Activated CD4-positive, alpha-beta memory T cell treated with anti-CD3 and anti-CD28 coated beads for 36 hours (primary cell): ENCODE measurements around the gene BCL2L15. TPM values are rescaled to one million over a fixed set of nuclear protein-coding genes. Genes with fewer than 3 reads are reported as not detected.

ENCODE experiments used
- CTCF ChIA-PET: fragments of 350-600 bp; sonication (Branson Sonifier 250); formaldehyde crosslinking; loops from one replicate; lab custom pipeline; 2021; ENCODE audit warnings: antibody characterized with exemption, inconsistent platforms; lab: Charles Lee
- POLR2A ChIA-PET: fragments of 350-600 bp; sonication (Branson Sonifier 250); formaldehyde crosslinking; loops from one replicate; lab custom pipeline; 2021; ENCODE audit warnings: antibody characterized with exemption; lab: Charles Lee
- DNase-seq: peaks from one replicate; pipeline ENCODE4 v3.0.0-alpha.2; 2020
- H3K27ac Mint-ChIP-seq: one replicate; pipeline ENCODE4 v1.8.0; 2021; ENCODE audit warnings: mixed read lengths
- H3K27me3 Mint-ChIP-seq: one replicate; pipeline ENCODE4 v1.8.0; 2021; ENCODE audit warnings: mixed read lengths
- H3K36me3 Mint-ChIP-seq: one replicate; pipeline ENCODE4 v1.8.0; 2021; ENCODE audit warnings: mixed read lengths
- H3K4me1 Mint-ChIP-seq: one replicate; pipeline ENCODE4 v1.8.0; 2021; ENCODE audit warnings: low read depth, mixed read lengths
- H3K4me3 Mint-ChIP-seq: one replicate; pipeline ENCODE4 v1.8.0; 2021; ENCODE audit warnings: mild to moderate bottlenecking, mixed read lengths
- H3K9me3 Mint-ChIP-seq: one replicate; pipeline ENCODE4 v1.8.0; 2021; ENCODE audit warnings: mixed read lengths
- intact Hi-C: fragments of 100-400 bp; cut with micrococcal nuclease; formaldehyde crosslinking; loops from one replicate; pipeline ENCODE4 v1.15.1; 2023
- total RNA-seq, 2 experiments: library from RNA; stranded (reverse); gene quantifications; one replicate each; pipeline ENCODE4 v1.2.3, GENCODE V29; 2021

Gene BCL2L15
- total RNA-seq = under 1 TPM; 0.22 to 0.93 TPM

- intact Hi-C loops = no loop called here
- H3K9me3 Mint-ChIP-seq = no peaks in the 10 kb centered on the region
- no peak within 1 kb of the TSS for H3K4me3 Mint-ChIP-seq
- no peak within 1 kb of the TSS for H3K27ac Mint-ChIP-seq
- peaks cover 21% of the 10 kb centered on the region for H3K4me1 Mint-ChIP-seq
- H3K27me3 Mint-ChIP-seq = no peaks in the 10 kb centered on the region
- no peak for DNase-seq
- H3K36me3 Mint-ChIP-seq = peaks cover 3% of the 10 kb centered on the region
- CTCF ChIA-PET = interaction anchor here (1.3 kb wide), 1 partner anchor 17 kb away, joined by 6 read pairs; the partner anchor contains the start of genes AP4B1 and DCLRE1B
- POLR2A ChIA-PET = no interaction called here
Measured at GRCh38 chr1:113887402-113888175, at the start of gene BCL2L15. Gene BCL2L15, minus strand, starts transcription at chr1:113887581. Its CDS starts 206 bp downstream, at chr1:113887375.

GRCh38 chr1:113937146-113937545 is 49.8 kb upstream of the BCL2L15 start:
- no peak for DNase-seq
- peaks cover 39% of the 10 kb centered on the region for H3K36me3 Mint-ChIP-seq
- ChIA-PET POLR2A (no interaction called here), CTCF (interaction anchor here (1.0 kb wide), 1 partner anchor 9 kb away, joined by 3 read pairs; no protein-coding TSS in a partner anchor)
- H3K4me3 Mint-ChIP-seq = no peak overlapping the region
- no peaks in the 10 kb centered on the region for H3K9me3 Mint-ChIP-seq
- peaks cover 89% of the 10 kb centered on the region for H3K4me1 Mint-ChIP-seq
- H3K27me3 Mint-ChIP-seq = no peaks in the 10 kb centered on the region
- peak overlapping the region; percentile 11 for H3K27ac Mint-ChIP-seq
- intact Hi-C loops = loop anchor here (10.0 kb wide), 3 partner anchors 182 to 818 kb away; partner anchors contain the start of genes CSDE1, MAGI3 and PHTF1

DNA sequence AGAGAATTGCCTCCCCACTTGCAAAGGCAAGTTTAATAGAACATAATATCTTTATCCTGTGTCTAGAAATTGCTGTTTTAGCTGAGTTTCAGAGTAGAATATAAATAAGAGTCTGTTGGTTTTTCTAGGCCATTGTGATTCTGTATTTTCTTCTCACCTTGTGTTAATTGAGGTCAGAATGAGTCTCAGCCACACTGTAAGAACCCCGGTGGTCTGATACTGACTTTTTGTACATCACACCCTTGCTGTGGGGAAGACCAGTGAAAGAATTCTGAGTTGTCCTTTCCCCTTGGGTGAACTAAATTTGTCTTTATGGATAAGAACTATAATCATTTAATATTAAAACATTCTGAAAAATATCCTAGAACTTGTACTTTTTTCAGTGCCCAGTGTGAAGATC is 48.6 kb upstream of the BCL2L15 start:
- ChIA-PET POLR2A (no interaction called here), CTCF (interaction anchor here (0.9 kb wide), 1 partner anchor 28 kb away, joined by 3 read pairs; no protein-coding TSS in a partner anchor)
- H3K4me1 Mint-ChIP-seq = peaks cover 93% of the 10 kb centered on the region
- no peak for DNase-seq
- intact Hi-C loops = loop anchor here (10.0 kb wide), 3 partner anchors 181 to 819 kb away; partner anchors contain the start of genes CSDE1, MAGI3 and PHTF1
- H3K36me3 Mint-ChIP-seq = peaks cover 32% of the 10 kb centered on the region
- H3K9me3 Mint-ChIP-seq = no peaks in the 10 kb centered on the region
- peak overlapping the region; percentile 38 for H3K27ac Mint-ChIP-seq
- H3K4me3 Mint-ChIP-seq = no peak overlapping the region
- no peaks in the 10 kb centered on the region for H3K27me3 Mint-ChIP-seq

- no peaks in the 10 kb centered on the region for H3K27me3 Mint-ChIP-seq
- DNase-seq = no peak
- ChIA-PET POLR2A (no interaction called here), CTCF (interaction anchor here (0.9 to 1.0 kb wide), 2 partner anchors 29 to 100 kb away, joined by 3 read pairs; no protein-coding TSS in a partner anchor)
- peaks cover 24% of the 10 kb centered on the region for H3K36me3 Mint-ChIP-seq
- H3K27ac Mint-ChIP-seq = peak overlapping the region; percentile 65
- H3K4me1 Mint-ChIP-seq = peaks cover 88% of the 10 kb centered on the region
- intact Hi-C loops = loop anchor here (10.0 kb wide), 3 partner anchors 180 to 820 kb away; partner anchors contain the start of genes CSDE1, MAGI3 and PHTF1
- H3K9me3 Mint-ChIP-seq = no peaks in the 10 kb centered on the region
- no peak overlapping the region for H3K4me3 Mint-ChIP-seq
Measured at GRCh38 chr1:113935176-113935575, 47.8 kb upstream of the BCL2L15 start.

DNA sequence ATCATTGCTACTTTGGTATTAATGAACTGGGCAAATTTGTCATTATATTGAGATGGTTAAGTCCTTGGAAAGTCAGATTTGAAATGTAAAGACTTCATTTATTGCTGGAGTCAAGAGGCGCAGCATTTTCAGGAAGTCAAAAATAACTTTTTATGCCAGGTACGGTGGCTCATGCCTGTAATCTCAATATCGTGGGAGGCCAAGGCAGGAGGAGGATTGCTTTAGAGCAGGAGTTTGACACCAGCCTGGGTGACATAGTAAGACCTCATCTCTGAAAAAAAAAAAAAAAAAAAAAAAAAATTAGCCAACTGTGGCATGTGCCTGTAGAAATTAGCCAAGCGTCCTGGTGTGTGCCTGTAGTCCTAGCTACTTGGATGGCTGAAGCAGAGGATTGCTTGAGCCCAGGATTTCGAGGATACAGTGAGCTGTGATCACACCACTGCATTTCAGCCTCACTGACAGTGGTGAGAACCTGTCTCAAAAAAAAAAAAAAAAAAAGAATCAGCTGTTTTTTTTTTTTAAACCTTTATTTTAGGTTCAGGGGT is 47.2 kb upstream of the BCL2L15 start:
- Mint-ChIP-seq H3K27me3 (no peaks in the 10 kb centered on the region), H3K4me1 (peaks cover 82% of the 10 kb centered on the region), H3K36me3 (peaks cover 24% of the 10 kb centered on the region), H3K9me3 (no peaks in the 10 kb centered on the region), H3K27ac (peak overlapping the region; percentile 98), H3K4me3 (peak overlapping the region; percentile 31)
- intact Hi-C loops = loop anchor here (5.0 to 10.0 kb wide), 4 partner anchors 43 to 820 kb away; partner anchors contain the start of genes CSDE1, MAGI3, OLFML3 and PHTF1
- POLR2A ChIA-PET = interaction anchor here (2.3 kb wide), 1 partner anchor 12 kb away, joined by 6 read pairs; no protein-coding TSS in a partner anchor
- CTCF ChIA-PET = interaction anchor here (1.0 to 1.3 kb wide), 2 partner anchors 99 to 348 kb away, joined by 3 to 4 read pairs; no protein-coding TSS in a partner anchor
- no peak for DNase-seq

- Mint-ChIP-seq H3K9me3 (no peaks in the 10 kb centered on the region), H3K27ac (peak overlapping the region; percentile 98), H3K36me3 (peaks cover 20% of the 10 kb centered on the region), H3K4me1 (peaks cover 76% of the 10 kb centered on the region), H3K4me3 (peak overlapping the region; percentile 94), H3K27me3 (no peaks in the 10 kb centered on the region)
- DNase-seq = no peak
- ChIA-PET CTCF (interaction anchor here (0.8 to 1.3 kb wide), 2 partner anchors 13 to 349 kb away, joined by 3 to 4 read pairs; no protein-coding TSS in a partner anchor), POLR2A (interaction anchor here (2.3 kb wide), 1 partner anchor 13 kb away, joined by 6 read pairs; no protein-coding TSS in a partner anchor)
- intact Hi-C loops = loop anchor here (5.0 to 10.0 kb wide), 4 partner anchors 43 to 821 kb away; partner anchors contain the start of genes CSDE1, MAGI3, OLFML3 and PHTF1
Measured at GRCh38 chr1:113934006-113934405, 46.6 kb upstream of the BCL2L15 start.

- Mint-ChIP-seq H3K4me1 (peaks cover 64% of the 10 kb centered on the region), H3K27me3 (no peaks in the 10 kb centered on the region), H3K27ac (peak overlapping the region; percentile 98), H3K4me3 (peak overlapping the region; percentile 94), H3K36me3 (peaks cover 21% of the 10 kb centered on the region), H3K9me3 (no peaks in the 10 kb centered on the region)
- CTCF ChIA-PET = interaction anchor here (1.1 to 4.5 kb wide), 7 partner anchors 9 to 351 kb away, joined by 3 to 54 read pairs (median 10); partner anchors contain the start of genes AP4B1 and DCLRE1B
- POLR2A ChIA-PET = interaction anchor here (1.0 to 4.1 kb wide), 14 partner anchors 9 to 1314 kb away, joined by 3 to 137 read pairs (median 6); partner anchors contain the start of genes AP4B1, DCLRE1B and RSBN1
- DNase-seq = no peak
- intact Hi-C loops = loop anchor here (2.0 to 10.0 kb wide), 6 partner anchors 15 to 823 kb away; partner anchors contain the start of genes CSDE1, MAGI3, OLFML3 and PHTF1
Measured at GRCh38 chr1:113931451-113931851, 44.1 kb upstream of the BCL2L15 start.

DNA sequence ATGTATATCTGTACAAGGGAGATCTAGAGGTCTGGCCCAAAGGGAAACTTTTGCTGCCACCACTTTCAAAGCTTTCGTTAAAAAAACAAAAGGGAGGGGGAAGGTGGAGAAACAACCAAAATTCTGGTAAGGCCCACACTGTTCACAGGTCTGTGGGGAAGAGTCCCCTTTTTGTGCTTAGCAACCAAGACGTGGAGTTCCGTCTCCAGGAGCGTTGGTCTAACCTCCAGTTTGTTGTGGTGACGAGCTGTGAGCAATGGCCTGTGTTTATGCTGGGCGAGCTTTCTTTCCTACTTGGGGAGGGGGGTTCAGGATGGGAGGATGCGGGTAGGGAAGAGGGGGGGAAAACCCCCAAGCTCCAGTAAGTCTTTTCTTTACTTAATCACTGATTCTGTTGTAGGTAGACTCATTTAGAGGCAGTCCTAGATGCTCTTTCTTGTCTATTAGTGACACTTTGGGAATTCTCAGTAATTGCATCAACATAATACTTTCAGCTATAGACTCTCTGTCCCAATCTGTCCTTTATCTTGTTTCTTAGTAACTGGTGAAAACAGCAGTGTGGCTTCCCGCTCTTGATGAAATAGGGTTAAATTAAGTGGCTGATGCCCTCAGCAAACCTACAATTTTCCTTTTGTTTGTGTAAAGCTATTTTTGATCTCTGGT is 43.2 kb upstream of the BCL2L15 start:
- intact Hi-C loops = loop anchor here (1.0 to 10.0 kb wide), 10 partner anchors 10 to 974 kb away; partner anchors contain the start of genes CSDE1, MAGI3, OLFML3 and PHTF1
- DNase-seq = peak; percentile 89
- H3K36me3 Mint-ChIP-seq = peaks cover 20% of the 10 kb centered on the region
- peak overlapping the region; percentile 94 for H3K4me3 Mint-ChIP-seq
- ChIA-PET POLR2A (interaction anchor here (0.7 to 4.1 kb wide), 20 partner anchors 10 to 1313 kb away, joined by 3 to 137 read pairs (median 6); partner anchors contain the start of genes AP4B1, DCLRE1B, LRIG2 and RSBN1), CTCF (interaction anchor here (0.8 to 4.5 kb wide), 12 partner anchors 10 to 858 kb away, joined by 3 to 54 read pairs (median 8); partner anchors contain the start of genes AP4B1, DCLRE1B and LRIG2)
- H3K4me1 Mint-ChIP-seq = peaks cover 57% of the 10 kb centered on the region
- H3K9me3 Mint-ChIP-seq = no peaks in the 10 kb centered on the region
- H3K27ac Mint-ChIP-seq = peak overlapping the region; percentile 98
- H3K27me3 Mint-ChIP-seq = no peaks in the 10 kb centered on the region

- Mint-ChIP-seq H3K27ac (peak overlapping the region; percentile 98), H3K27me3 (no peaks in the 10 kb centered on the region), H3K9me3 (no peaks in the 10 kb centered on the region), H3K36me3 (peaks cover 14% of the 10 kb centered on the region), H3K4me1 (peaks cover 49% of the 10 kb centered on the region), H3K4me3 (peak overlapping the region; percentile 94)
- DNase-seq = peak; percentile 79
- POLR2A ChIA-PET = interaction anchor here (1.0 to 4.1 kb wide), 20 partner anchors 11 to 1312 kb away, joined by 3 to 137 read pairs (median 6); partner anchors contain the start of genes AP4B1, DCLRE1B, LRIG2 and RSBN1
- CTCF ChIA-PET = interaction anchor here (0.5 to 4.5 kb wide), 14 partner anchors 10 to 857 kb away, joined by 3 to 54 read pairs (median 6); partner anchors contain the start of genes AP4B1, DCLRE1B, LRIG2 and RSBN1
- intact Hi-C loops = loop anchor here (1.0 to 10.0 kb wide), 12 partner anchors 10 to 974 kb away; partner anchors contain the start of genes CSDE1, DCLRE1B, MAGI3 and OLFML3
Measured at GRCh38 chr1:113929750-113930498, 42.5 kb upstream of the BCL2L15 start.
